ENCODE results near the gene NF1. TPM values are rescaled to one million over a fixed set of nuclear protein-coding genes. Genes with fewer than 3 reads are reported as not detected.

The NF1 gene
- total RNA-seq, 1 donor from 2014 or later: 36.8 TPM

Other genes with a start within 250 kb of the NF1 start
- 16.6 and 21.2 TPM in 2 replicates for gene TEFM, start 188.7 kb upstream of the NF1 start, total RNA-seq
- 0.80 and 2.0 TPM in 2 replicates for gene ADAP2, start 173.0 kb upstream of the NF1 start, total RNA-seq
- 9.2 and 10.5 TPM in 2 replicates for gene RNF135, start 123.9 kb upstream of the NF1 start, total RNA-seq
- gene OMG, start 202.3 kb downstream of the NF1 start, total RNA-seq: 0.11 and 0.16 TPM in 2 replicates
- 13.0 and 13.9 TPM in 2 replicates for gene EVI2B, start 219.1 kb downstream of the NF1 start, total RNA-seq
- 18.6 and 20.7 TPM in 2 replicates for gene EVI2A, start 226.6 kb downstream of the NF1 start, total RNA-seq